Activated T-helper 1 cell treated with anti-CD3 and anti-CD28 coated beads, Interleukin-12 subunit alpha, Interleukin-12 subunit beta, Interleukin-2, Interleukin-4 antibody, amounts not matched to agents 30 ng/mL and 10 ng/mL and 1 ng/mL, durations not matched to agents 14 hours and 24 hours and 36 hours (primary cell): ENCODE data around the gene THTPA. TPM values are rescaled to one million over a fixed set of nuclear protein-coding genes. Genes with fewer than 3 reads are reported as not detected.

Experiments used
- DNase-seq: peaks from one replicate; pipeline ENCODE4 v3.0.0; 2021; ENCODE audit warnings: low spot score
- H3K27ac Mint-ChIP-seq: one replicate; pipeline ENCODE4 v1.8.0; 2021; ENCODE audit warnings: mild to moderate bottlenecking, mixed read lengths
- H3K27me3 Mint-ChIP-seq: one replicate; pipeline ENCODE4 v1.8.0; 2022; ENCODE audit warnings: mild to moderate bottlenecking, moderate library complexity, mixed read lengths; ENCODE audit not compliant: insufficient read depth
- H3K36me3 Mint-ChIP-seq: one replicate; pipeline ENCODE4 v1.8.0; 2021; ENCODE audit warnings: low read depth, mixed read lengths
- H3K4me1 Mint-ChIP-seq: one replicate; pipeline ENCODE4 v1.8.0; 2021; ENCODE audit warnings: low read depth, mixed read lengths
- H3K4me3 Mint-ChIP-seq: one replicate; pipeline ENCODE4 v1.8.0; 2021; ENCODE audit warnings: mild to moderate bottlenecking, moderate library complexity, mixed read lengths
- H3K9me3 Mint-ChIP-seq: one replicate; pipeline ENCODE4 v1.8.0; 2021; ENCODE audit warnings: mixed read lengths
- intact Hi-C: fragments of 100-400 bp; cut with micrococcal nuclease; formaldehyde crosslinking; loops from one replicate; pipeline ENCODE4 v1.15.1; 2024
- total RNA-seq: library from RNA; stranded (reverse); gene quantifications from 2 replicates; pipeline ENCODE4 v1.2.3, GENCODE V29; 2022

The THTPA gene
- total RNA-seq, 1 donor from 2014 or later: 14.3 TPM

DNA sequence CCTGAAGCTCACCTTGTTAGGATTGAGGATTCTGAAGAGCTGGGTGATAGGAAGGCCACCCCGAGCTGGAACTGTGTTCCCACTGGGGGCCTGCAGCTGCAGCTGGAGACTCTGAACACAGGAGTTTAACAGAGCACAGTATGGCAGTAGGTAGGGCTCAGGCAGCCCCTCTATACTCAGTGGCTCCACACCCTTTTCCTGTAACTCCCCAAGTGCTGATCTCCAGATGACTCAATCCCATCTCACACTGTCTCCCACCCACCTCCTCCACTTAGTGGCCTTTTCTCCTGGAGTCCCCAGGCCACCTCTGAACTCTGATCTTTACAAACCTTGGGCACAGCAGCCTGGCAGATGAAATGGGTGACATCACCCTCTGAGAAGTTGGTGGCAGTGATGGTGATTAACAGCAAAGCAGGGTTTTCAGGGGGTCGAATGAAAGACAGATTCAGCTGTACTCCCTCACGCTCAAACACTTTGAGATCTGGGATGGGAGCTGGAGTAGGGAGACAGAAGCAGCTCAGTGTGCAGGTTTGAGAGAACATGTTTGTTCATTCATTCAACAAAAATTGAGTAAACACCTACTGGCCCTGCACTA is 4.0 kb downstream of the THTPA start:
- Mint-ChIP-seq H3K9me3 (no peaks in the 10 kb centered on the region), H3K4me3 (no peak overlapping the region), H3K27me3 (no peaks in the 10 kb centered on the region), H3K27ac (peak overlapping the region; percentile 41), H3K4me1 (peaks cover 39% of the 10 kb centered on the region), H3K36me3 (peaks cover 47% of the 10 kb centered on the region)
- no peak for DNase-seq
- intact Hi-C loops: loop anchor here (1.0 to 10.0 kb wide), 3 partner anchors 9 to 1035 kb away; partner anchors contain the start of genes DCAF11, NRL and ZFHX2

DNA sequence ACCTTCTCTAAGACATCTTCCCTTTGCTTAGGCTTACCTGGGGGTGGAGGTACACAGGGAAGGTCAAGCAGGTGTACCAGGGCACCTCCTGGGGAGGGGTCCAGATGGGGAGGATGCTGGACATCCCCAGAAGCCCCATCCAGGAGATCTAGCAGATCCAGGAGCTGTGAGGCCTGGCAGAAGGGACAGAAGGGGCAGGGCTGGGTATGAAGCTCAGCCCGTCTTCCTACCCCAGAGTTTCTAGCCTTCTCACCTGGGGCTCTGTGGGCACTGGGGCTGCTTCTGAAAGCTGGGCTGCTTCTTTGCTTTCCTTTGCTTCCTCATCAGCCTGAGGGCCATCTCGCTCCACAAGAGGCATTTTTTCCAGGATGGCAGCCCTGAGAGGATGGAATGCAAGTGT is 5.2 kb downstream of the THTPA start:
- no peaks in the 10 kb centered on the region for H3K9me3 Mint-ChIP-seq
- peaks cover 53% of the 10 kb centered on the region for H3K36me3 Mint-ChIP-seq
- peaks cover 32% of the 10 kb centered on the region for H3K4me1 Mint-ChIP-seq
- H3K27me3 Mint-ChIP-seq: no peaks in the 10 kb centered on the region
- no peak for DNase-seq
- H3K4me3 Mint-ChIP-seq: no peak overlapping the region
- no peak overlapping the region for H3K27ac Mint-ChIP-seq
- intact Hi-C loops: loop anchor here (10.0 kb wide), 1 partner anchor 1036 kb away; no protein-coding TSS in a partner anchor

- no peak for DNase-seq
- Mint-ChIP-seq H3K9me3 (no peaks in the 10 kb centered on the region), H3K4me1 (peaks cover 30% of the 10 kb centered on the region), H3K27ac (no peak overlapping the region), H3K4me3 (no peak overlapping the region), H3K36me3 (peaks cover 57% of the 10 kb centered on the region), H3K27me3 (no peaks in the 10 kb centered on the region)
- intact Hi-C loops: loop anchor here (1.0 to 10.0 kb wide), 3 partner anchors 84 to 1037 kb away; no protein-coding TSS in a partner anchor
Observed at GRCh38 chr14:23561873-23562821, 6.1 kb downstream of the THTPA start.

GRCh38 chr14:23562822-23563472 is 6.9 kb downstream of the THTPA start:
- H3K4me3 Mint-ChIP-seq: no peak overlapping the region
- no peaks in the 10 kb centered on the region for H3K27me3 Mint-ChIP-seq
- H3K36me3 Mint-ChIP-seq: peaks cover 57% of the 10 kb centered on the region
- peak; percentile 31 for DNase-seq
- H3K4me1 Mint-ChIP-seq: peaks cover 29% of the 10 kb centered on the region
- intact Hi-C loops: loop anchor here (1.0 to 10.0 kb wide), 3 partner anchors 85 to 1038 kb away; no protein-coding TSS in a partner anchor
- no peaks in the 10 kb centered on the region for H3K9me3 Mint-ChIP-seq
- H3K27ac Mint-ChIP-seq: no peak overlapping the region

- no peaks in the 10 kb centered on the region for H3K9me3 Mint-ChIP-seq
- no peak overlapping the region for H3K4me3 Mint-ChIP-seq
- intact Hi-C loops: loop anchor here (10.0 kb wide), 1 partner anchor 1039 kb away; no protein-coding TSS in a partner anchor
- no peaks in the 10 kb centered on the region for H3K27me3 Mint-ChIP-seq
- peaks cover 56% of the 10 kb centered on the region for H3K36me3 Mint-ChIP-seq
- no peak overlapping the region for H3K27ac Mint-ChIP-seq
- peaks cover 29% of the 10 kb centered on the region for H3K4me1 Mint-ChIP-seq
- DNase-seq: no peak
Observed at GRCh38 chr14:23563473-23564180, 7.6 kb downstream of the THTPA start.

- H3K27me3 Mint-ChIP-seq: no peaks in the 10 kb centered on the region
- H3K36me3 Mint-ChIP-seq: peaks cover 52% of the 10 kb centered on the region
- no peaks in the 10 kb centered on the region for H3K9me3 Mint-ChIP-seq
- peak overlapping the region; percentile 57 for H3K4me3 Mint-ChIP-seq
- DNase-seq: no peak
- H3K4me1 Mint-ChIP-seq: peaks cover 36% of the 10 kb centered on the region
- H3K27ac Mint-ChIP-seq: peak overlapping the region; percentile 18
- intact Hi-C loops: loop anchor here (10.0 kb wide), 1 partner anchor 1039 kb away; no protein-coding TSS in a partner anchor
Observed at GRCh38 chr14:23564181-23564812, 8.2 kb downstream of the THTPA start.

- Mint-ChIP-seq H3K36me3 (peaks cover 46% of the 10 kb centered on the region), H3K27me3 (no peaks in the 10 kb centered on the region), H3K4me3 (peak overlapping the region; percentile 39), H3K27ac (peak overlapping the region; percentile 18), H3K9me3 (no peaks in the 10 kb centered on the region), H3K4me1 (peaks cover 38% of the 10 kb centered on the region)
- intact Hi-C loops: loop anchor here (5.0 to 10.0 kb wide), 2 partner anchors 877 to 1040 kb away; partner anchors contain the start of gene SDR39U1
- DNase-seq: no peak
Observed at GRCh38 chr14:23564876-23565275, 8.8 kb downstream of the THTPA start.

DNA sequence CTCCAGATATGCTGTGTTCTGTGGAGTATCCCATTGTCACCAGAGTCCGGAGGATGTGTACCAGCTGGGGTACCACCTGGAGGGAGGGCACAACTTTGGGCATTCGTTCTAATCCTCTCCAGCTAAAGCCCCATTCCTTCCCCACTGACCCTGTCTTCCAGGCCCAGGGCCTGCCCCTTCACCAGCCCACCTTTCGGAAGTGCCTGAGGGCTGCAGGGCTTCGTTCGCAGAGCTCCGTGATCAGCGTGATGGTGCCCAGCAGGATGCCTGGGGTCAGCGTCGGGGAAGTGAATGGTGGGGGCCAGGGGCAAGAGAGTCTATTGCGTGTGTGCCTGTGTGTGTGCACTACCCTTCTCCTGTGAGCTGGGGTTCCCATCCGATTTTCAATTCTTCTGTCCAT is 9.6 kb downstream of the THTPA start:
- peak overlapping the region; percentile 100 for H3K4me3 Mint-ChIP-seq

GRCh38 chr14:23566112-23566777 is 10.2 kb downstream of the THTPA start:
- Mint-ChIP-seq H3K4me3 (peak overlapping the region; percentile 100), H3K9me3 (no peaks in the 10 kb centered on the region), H3K4me1 (peaks cover 38% of the 10 kb centered on the region), H3K27ac (peak overlapping the region; percentile 97), H3K36me3 (peaks cover 37% of the 10 kb centered on the region), H3K27me3 (no peaks in the 10 kb centered on the region)
- intact Hi-C loops: loop anchor here (2.0 to 10.0 kb wide), 4 partner anchors 15 to 1041 kb away; partner anchors contain the start of genes NGDN, SDR39U1 and ZFHX2
- DNase-seq: no peak

More for the DNA sequence above, 9.6 kb downstream of the THTPA start:
- DNase-seq: no peak
- Mint-ChIP-seq H3K27me3 (no peaks in the 10 kb centered on the region), H3K9me3 (no peaks in the 10 kb centered on the region), H3K27ac (no peak overlapping the region), H3K36me3 (peaks cover 41% of the 10 kb centered on the region), H3K4me1 (peaks cover 38% of the 10 kb centered on the region)
- intact Hi-C loops: loop anchor here (2.0 to 10.0 kb wide), 4 partner anchors 15 to 1041 kb away; partner anchors contain the start of genes NGDN, SDR39U1 and ZFHX2

- H3K4me1 Mint-ChIP-seq: peaks cover 38% of the 10 kb centered on the region
- peak overlapping the region; percentile 97 for H3K27ac Mint-ChIP-seq
- no peak for DNase-seq
- intact Hi-C loops: loop anchor here (1.0 to 10.0 kb wide), 5 partner anchors 10 to 1042 kb away; partner anchors contain the start of genes NGDN, SDR39U1, THTPA and ZFHX2
- H3K4me3 Mint-ChIP-seq: peak overlapping the region; percentile 100
- no peaks in the 10 kb centered on the region for H3K27me3 Mint-ChIP-seq
- no peaks in the 10 kb centered on the region for H3K9me3 Mint-ChIP-seq
- H3K36me3 Mint-ChIP-seq: peaks cover 33% of the 10 kb centered on the region
Observed at GRCh38 chr14:23566778-23567185, 10.7 kb downstream of the THTPA start.
